ENCODE measurements around the gene MRC1. TPM values are rescaled to one million over a fixed set of nuclear protein-coding genes. Genes with fewer than 3 reads are reported as not detected.

MRC1 gene
- 31.0 TPM for total RNA-seq

- DNase-seq (ENCODE audit: low spot score) = no peak
Measured at GRCh38 chr10:17808971-17809841, at the start of gene MRC1. MRC1 (plus strand) TSS chr10:17809348; CDS start chr10:17809466, 118 bp downstream.

GRCh38 chr10:17764142-17764541 is 45.0 kb upstream of the MRC1 start:
- no peak for DNase-seq (ENCODE audit: low spot score)

GRCh38 chr10:17765602-17766001 is 43.5 kb upstream of the MRC1 start:
- DNase-seq (ENCODE audit: low spot score) = no peak

GRCh38 chr10:17766731-17767130 is 42.4 kb upstream of the MRC1 start:
- no peak for DNase-seq (ENCODE audit: low spot score)

GRCh38 chr10:17768496-17768895 is 40.7 kb upstream of the MRC1 start:
- DNase-seq (ENCODE audit: low spot score) = no peak

GRCh38 chr10:17768957-17769356 is 40.2 kb upstream of the MRC1 start:
- no peak for DNase-seq (ENCODE audit: low spot score)

- no peak for DNase-seq (ENCODE audit: low spot score)
Measured at GRCh38 chr10:17771017-17771416, 38.1 kb upstream of the MRC1 start.

GRCh38 chr10:17779784-17780183 is 29.4 kb upstream of the MRC1 start:
- no peak for DNase-seq (ENCODE audit: low spot score)

GRCh38 chr10:17780727-17781126 is 28.4 kb upstream of the MRC1 start:
- DNase-seq (ENCODE audit: low spot score) = no peak

- no peak for DNase-seq (ENCODE audit: low spot score)
Measured at GRCh38 chr10:17781856-17782255, 27.3 kb upstream of the MRC1 start.

- DNase-seq (ENCODE audit: low spot score) = no peak
Measured at GRCh38 chr10:17782921-17783665, 26.1 kb upstream of the MRC1 start.

- DNase-seq (ENCODE audit: low spot score) = no peak
Measured at GRCh38 chr10:17783751-17784150, 25.4 kb upstream of the MRC1 start.

- DNase-seq (ENCODE audit: low spot score) = no peak
Measured at GRCh38 chr10:17784688-17785087, 24.5 kb upstream of the MRC1 start.

- peak; percentile 27 for DNase-seq (ENCODE audit: low spot score)
Measured at GRCh38 chr10:17785276-17785930, 23.7 kb upstream of the MRC1 start.

- DNase-seq (ENCODE audit: low spot score) = no peak
Measured at GRCh38 chr10:17787087-17787961, 21.8 kb upstream of the MRC1 start.

GRCh38 chr10:17788646-17789045 is 20.5 kb upstream of the MRC1 start:
- no peak for DNase-seq (ENCODE audit: low spot score)

- no peak for DNase-seq (ENCODE audit: low spot score)
Measured at GRCh38 chr10:17789396-17789795, 19.8 kb upstream of the MRC1 start.

- no peak for DNase-seq (ENCODE audit: low spot score)
Measured at GRCh38 chr10:17790651-17791050, 18.5 kb upstream of the MRC1 start.

- DNase-seq (ENCODE audit: low spot score) = no peak
Measured at GRCh38 chr10:17792991-17793390, 16.2 kb upstream of the MRC1 start.

GRCh38 chr10:17793823-17794644 is 15.1 kb upstream of the MRC1 start:
- DNase-seq (ENCODE audit: low spot score) = no peak

- DNase-seq (ENCODE audit: low spot score) = no peak
Measured at GRCh38 chr10:17795083-17795482, 14.1 kb upstream of the MRC1 start.
